Astrocyte of the cerebellum (primary cell): Measurements from ENCODE around the gene CTSK.
"Not testable (repeated sequence)": the region's sequence is repeated elsewhere in the genome, so short reads cannot be mapped to it uniquely, and the experiment has no call there.

Experiments used
- DNase-seq: peaks from one replicate; pipeline ENCODE4 v3.0.0-alpha.2; 2011; ENCODE audit warnings: low read depth
- H3K4me3 ChIP-seq: 2 replicates; pipeline ENCODE4 v1.5.1; 2011; ENCODE audit warnings: mild to moderate bottlenecking, low read depth, low read length, moderate library complexity
- CTCF ChIP-seq: IDR thresholded peaks from 2 replicates; pipeline ENCODE4 v1.5.1; 2012; ENCODE audit warnings: low read length, low read depth, moderate library complexity, mild to moderate bottlenecking; ENCODE audit errors: missing control alignments
- in situ Hi-C: cut with HindIII; loops from 2 replicates; pipeline ENCODE4 v1.10.0; 2017; ENCODE audit warnings: low sequenced_read_pairs

CTSK gene

GRCh38 chr1:150808121-150808520 lies at the start of gene CTSK:
CTSK (minus strand) TSS chr1:150808260; CDS start chr1:150806805, 1,455 bp downstream.
- no peak within 1 kb of the TSS for H3K4me3 ChIP-seq
- in situ Hi-C loops = no loop called here
- DNase-seq = no peak
- no peak for TF ChIP-seq CTCF

GRCh38 chr1:150852734-150853133 lies 44.7 kb upstream of the CTSK start:
- H3K4me3 ChIP-seq, in situ Hi-C loops, DNase-seq: not testable (repeated sequence)

- H3K4me3 ChIP-seq, in situ Hi-C loops, DNase-seq: not testable (repeated sequence)
Measured at GRCh38 chr1:150850801-150851362, 42.8 kb upstream of the CTSK start.

GRCh38 chr1:150846473-150847146 lies 38.5 kb upstream of the CTSK start:
- no peak for DNase-seq
- no peak overlapping the region for H3K4me3 ChIP-seq
- in situ Hi-C loops = no loop called here
- TF ChIP-seq CTCF = no peak

- no peak for DNase-seq
- TF ChIP-seq CTCF = no peak
- no peak overlapping the region for H3K4me3 ChIP-seq
- in situ Hi-C loops = no loop called here
Measured at GRCh38 chr1:150843474-150843873, 35.4 kb upstream of the CTSK start.

- in situ Hi-C loops = no loop called here
- no peak for TF ChIP-seq CTCF
- no peak for DNase-seq
- no peak overlapping the region for H3K4me3 ChIP-seq
Measured at GRCh38 chr1:150842964-150843363, 34.9 kb upstream of the CTSK start.

GRCh38 chr1:150842343-150842742 lies 34.3 kb upstream of the CTSK start:
- no peak for TF ChIP-seq CTCF
- no peak overlapping the region for H3K4me3 ChIP-seq

GRCh38 chr1:150841626-150842025 lies 33.6 kb upstream of the CTSK start:
- in situ Hi-C loops = no loop called here
- no peak for DNase-seq
- no peak overlapping the region for H3K4me3 ChIP-seq
- no peak for TF ChIP-seq CTCF

More at GRCh38 chr1:150842343-150842742, 34.3 kb upstream of the CTSK start:
- no peak for DNase-seq
- in situ Hi-C loops = no loop called here

GRCh38 chr1:150840850-150841249 lies 32.8 kb upstream of the CTSK start:
- in situ Hi-C loops, DNase-seq, H3K4me3 ChIP-seq: not testable (repeated sequence)
